Caco-2 (cell line): Measurements from ENCODE around the gene LY9. TPM values are rescaled to one million over a fixed set of nuclear protein-coding genes. Genes with fewer than 3 reads are reported as not detected.

Source experiments
- BruUV-seq: library from RNA; stranded (reverse); fragments of 400-500 nt; replicated peaks from 2 replicates; lab custom pipeline; 2021; lab: Mats Ljungman, UMichigan
- CTCF ChIA-PET: fragments of 300-600 bp; sonication (Branson Sonifier 250); formaldehyde crosslinking; loops from one replicate; lab custom pipeline; 2022; ENCODE audit warnings: antibody characterized with exemption; lab: Charles Lee
- POLR2A ChIA-PET: fragments of 300-600 bp; sonication (Branson Sonifier 250); formaldehyde crosslinking; loops from one replicate; lab custom pipeline; 2022; ENCODE audit warnings: antibody characterized with exemption; lab: Charles Lee
- DNase-seq, 2 experiments: peaks; one replicate each; pipeline versions ENCODE4 v3.0.0 to v3.0.0-alpha.2; 2020 to 2022
- H3K27me3 ChIP-seq: replicated peaks from 2 replicates; pipeline ENCODE4 v1.6.0; 2011; ENCODE audit warnings: low read length; ENCODE audit not compliant: control insufficient read depth, insufficient read depth
- H3K36me3 ChIP-seq: 2 replicates; pipeline ENCODE4 v1.5.1; 2011; ENCODE audit warnings: low read length; ENCODE audit not compliant: control insufficient read depth, insufficient read depth
- H3K4me1 ChIP-seq: fragments of 250-450 bp; sonication (Bioruptor Pico); 2 replicates; pipeline ENCODE4 v1.5.1; 2020; ENCODE audit warnings: mild to moderate bottlenecking
- H3K4me3 ChIP-seq: 2 replicates; pipeline ENCODE4 v1.5.1; 2011; ENCODE audit warnings: low read depth, mild to moderate bottlenecking, control low read depth, low read length
- H3K9me3 ChIP-seq: fragments of 250-450 bp; sonication (Bioruptor Pico); 2 replicates; pipeline ENCODE4 v1.5.1; 2020; ENCODE audit warnings: mild to moderate bottlenecking, moderate library complexity
- H3K27ac Mint-ChIP-seq: one replicate; pipeline ENCODE4 v1.8.0; 2022; ENCODE audit warnings: mixed read lengths; ENCODE audit not compliant: unreplicated experiment
- H3K27me3 Mint-ChIP-seq: one replicate; pipeline ENCODE4 v1.8.0; 2022; ENCODE audit warnings: mixed read lengths; ENCODE audit not compliant: insufficient read depth, unreplicated experiment
- H3K36me3 Mint-ChIP-seq: one replicate; pipeline ENCODE4 v1.8.0; 2022; ENCODE audit warnings: mild to moderate bottlenecking, mixed read lengths; ENCODE audit not compliant: insufficient read depth, unreplicated experiment
- H3K4me1 Mint-ChIP-seq: one replicate; pipeline ENCODE4 v1.8.0; 2022; ENCODE audit warnings: low read depth, mixed read lengths; ENCODE audit not compliant: unreplicated experiment
- H3K4me3 Mint-ChIP-seq: one replicate; pipeline ENCODE4 v1.8.0; 2022; ENCODE audit warnings: mild to moderate bottlenecking, moderate library complexity, mixed read lengths; ENCODE audit not compliant: unreplicated experiment
- H3K9me3 Mint-ChIP-seq: one replicate; pipeline ENCODE4 v1.8.0; 2022; ENCODE audit warnings: mixed read lengths; ENCODE audit not compliant: unreplicated experiment
- intact Hi-C: fragments of 100-400 bp; cut with micrococcal nuclease; formaldehyde crosslinking; loops from one replicate; pipeline ENCODE4 v1.10.0; 2022; ENCODE audit not compliant: unreplicated experiment
- total RNA-seq: library from RNA; stranded (reverse); gene quantifications from 2 replicates; pipeline ENCODE4 v1.2.3, GENCODE V29; 2022
- TF ChIP-seq, protein P1 (sequence below), 2 experiments: fragments of 200-600 bp in 1 of 2; IDR thresholded peaks; 1 replicate in 1 of 2; 2 replicates in 1 of 2; pipeline versions ENCODE4 v1.5.1 to v1.8.0; 2011 to 2022; ENCODE audit warnings: antibody characterized with exemption in 1 of 2, control low read depth in 1 of 2, inconsistent platforms in 1 of 2, low read depth in 1 of 2, low read length in 1 of 2, mild to moderate bottlenecking in 1 of 2, moderate library complexity in 1 of 2; ENCODE audit not compliant: insufficient read depth in 1 of 2, severe bottlenecking in 1 of 2, unreplicated experiment in 1 of 2

LY9 gene
- total RNA-seq, 1 experiment from 2014 or later, result not detected

DNA sequence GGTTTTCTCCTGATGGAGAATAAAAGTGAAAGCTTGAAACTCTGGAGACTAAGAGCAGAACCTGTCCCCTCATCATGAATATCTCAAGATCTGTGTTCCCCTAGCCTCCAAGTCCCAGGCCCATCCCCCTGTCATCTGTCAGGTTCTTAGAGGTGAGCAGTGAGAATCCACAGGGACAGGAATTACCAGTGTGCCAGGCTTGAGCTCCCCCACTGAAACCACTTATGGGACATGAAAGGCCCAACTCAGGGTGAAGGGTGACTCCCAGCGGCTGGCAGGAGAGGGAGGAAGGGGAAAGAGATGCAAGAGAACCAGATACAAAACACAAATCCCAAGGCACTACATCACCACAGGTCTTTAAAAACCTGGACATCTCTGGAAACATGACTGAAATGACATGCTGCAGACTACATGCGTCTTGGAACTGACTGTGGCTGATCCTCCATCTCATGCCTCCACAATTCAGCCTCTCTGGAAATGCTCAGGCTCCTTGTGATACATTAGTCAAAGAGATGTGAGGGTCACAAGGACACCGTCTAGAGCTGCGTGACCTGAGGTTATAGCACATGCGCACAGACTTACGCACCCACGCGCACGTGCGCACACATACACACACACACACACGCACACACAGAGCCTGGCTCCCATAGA lies 6.8 kb upstream of the LY9 start:
- no peak overlapping the region for H3K27ac Mint-ChIP-seq
- ChIA-PET POLR2A (no interaction called here), CTCF (no interaction called here)
- no peak overlapping the region for H3K4me3 ChIP-seq
- no peaks in the 10 kb centered on the region for H3K4me1 Mint-ChIP-seq
- H3K36me3 ChIP-seq, result no peaks in the 10 kb centered on the region
- no peaks in the 10 kb centered on the region for H3K27me3 Mint-ChIP-seq
- no peaks in the 10 kb centered on the region for H3K27me3 ChIP-seq
- no peak for DNase-seq
- H3K4me1 ChIP-seq, result no peaks in the 10 kb centered on the region
- TF ChIP-seq, protein P1, sequence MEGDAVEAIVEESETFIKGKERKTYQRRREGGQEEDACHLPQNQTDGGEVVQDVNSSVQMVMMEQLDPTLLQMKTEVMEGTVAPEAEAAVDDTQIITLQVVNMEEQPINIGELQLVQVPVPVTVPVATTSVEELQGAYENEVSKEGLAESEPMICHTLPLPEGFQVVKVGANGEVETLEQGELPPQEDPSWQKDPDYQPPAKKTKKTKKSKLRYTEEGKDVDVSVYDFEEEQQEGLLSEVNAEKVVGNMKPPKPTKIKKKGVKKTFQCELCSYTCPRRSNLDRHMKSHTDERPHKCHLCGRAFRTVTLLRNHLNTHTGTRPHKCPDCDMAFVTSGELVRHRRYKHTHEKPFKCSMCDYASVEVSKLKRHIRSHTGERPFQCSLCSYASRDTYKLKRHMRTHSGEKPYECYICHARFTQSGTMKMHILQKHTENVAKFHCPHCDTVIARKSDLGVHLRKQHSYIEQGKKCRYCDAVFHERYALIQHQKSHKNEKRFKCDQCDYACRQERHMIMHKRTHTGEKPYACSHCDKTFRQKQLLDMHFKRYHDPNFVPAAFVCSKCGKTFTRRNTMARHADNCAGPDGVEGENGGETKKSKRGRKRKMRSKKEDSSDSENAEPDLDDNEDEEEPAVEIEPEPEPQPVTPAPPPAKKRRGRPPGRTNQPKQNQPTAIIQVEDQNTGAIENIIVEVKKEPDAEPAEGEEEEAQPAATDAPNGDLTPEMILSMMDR (IDR thresholded peaks at IDR 0.05; ENCODE audit: insufficient read depth in 1 of 2, low read depth in 1 of 2, low read length in 1 of 2, severe bottlenecking in 1 of 2, unreplicated experiment in 1 of 2), result no peak
- BruUV-seq, result no TSS peak
- no peaks in the 10 kb centered on the region for H3K9me3 Mint-ChIP-seq
- H3K4me3 Mint-ChIP-seq, result no peak overlapping the region
- no peaks in the 10 kb centered on the region for H3K9me3 ChIP-seq
- H3K36me3 Mint-ChIP-seq, result no peaks in the 10 kb centered on the region
- intact Hi-C loops, result no loop called here

DNA sequence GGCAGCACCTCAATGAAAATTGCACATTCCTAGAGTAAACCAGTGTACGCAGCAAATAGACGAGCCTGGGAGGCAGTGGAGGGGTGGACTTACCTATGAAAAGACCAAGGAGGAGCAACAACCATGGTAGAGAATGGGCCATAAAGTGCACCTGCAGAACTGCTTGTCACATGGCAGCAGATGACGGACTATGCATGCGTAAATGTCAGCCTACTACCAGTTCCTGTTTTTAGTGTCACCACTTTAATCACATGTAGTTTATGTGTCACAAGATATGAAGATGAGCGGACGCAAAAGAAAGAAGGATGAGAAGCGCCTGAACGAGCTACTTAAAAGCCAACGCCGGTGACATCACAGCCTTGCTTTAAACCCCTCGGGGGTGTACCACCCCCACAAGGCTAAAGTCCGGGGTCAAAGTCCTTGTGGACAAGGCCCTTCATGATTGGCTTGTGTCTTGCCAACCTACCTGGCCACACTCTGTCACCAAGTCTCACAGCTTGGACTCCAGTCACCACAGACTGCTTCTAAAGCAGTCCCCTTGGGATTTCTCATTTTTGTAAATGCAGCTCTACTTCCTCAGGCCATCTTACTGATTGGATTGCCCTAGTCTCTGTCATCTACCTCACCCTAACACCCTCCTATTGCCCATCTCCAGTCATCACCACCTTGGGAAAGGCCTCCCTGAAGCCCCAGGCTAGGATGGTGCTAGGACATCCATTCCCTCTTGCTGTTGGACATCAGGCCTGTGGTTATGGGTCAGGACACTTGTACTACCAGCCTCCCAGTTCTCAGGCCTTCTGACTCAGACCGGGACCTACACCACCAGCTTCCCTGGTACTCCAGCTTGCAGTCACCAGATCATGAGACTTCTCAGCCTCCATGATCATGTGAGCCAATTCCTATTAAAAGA lies 6.0 kb upstream of the LY9 start:
- Mint-ChIP-seq H3K9me3 (no peaks in the 10 kb centered on the region), H3K27me3 (no peaks in the 10 kb centered on the region), H3K27ac (no peak overlapping the region), H3K4me3 (no peak overlapping the region), H3K4me1 (no peaks in the 10 kb centered on the region), H3K36me3 (no peaks in the 10 kb centered on the region)
- H3K4me3 ChIP-seq, result no peak overlapping the region
- H3K4me1 ChIP-seq, result no peaks in the 10 kb centered on the region
- no peak for DNase-seq
- H3K36me3 ChIP-seq, result no peaks in the 10 kb centered on the region
- intact Hi-C loops, result no loop called here
- TF ChIP-seq, protein P1 (IDR thresholded peaks at IDR 0.05; ENCODE audit: insufficient read depth in 1 of 2, low read depth in 1 of 2, low read length in 1 of 2, severe bottlenecking in 1 of 2, unreplicated experiment in 1 of 2), result no peak
- H3K27me3 ChIP-seq, result no peaks in the 10 kb centered on the region
- no TSS peak for BruUV-seq
- POLR2A ChIA-PET, result no interaction called here
- no peaks in the 10 kb centered on the region for H3K9me3 ChIP-seq
- CTCF ChIA-PET, result no interaction called here

DNA sequence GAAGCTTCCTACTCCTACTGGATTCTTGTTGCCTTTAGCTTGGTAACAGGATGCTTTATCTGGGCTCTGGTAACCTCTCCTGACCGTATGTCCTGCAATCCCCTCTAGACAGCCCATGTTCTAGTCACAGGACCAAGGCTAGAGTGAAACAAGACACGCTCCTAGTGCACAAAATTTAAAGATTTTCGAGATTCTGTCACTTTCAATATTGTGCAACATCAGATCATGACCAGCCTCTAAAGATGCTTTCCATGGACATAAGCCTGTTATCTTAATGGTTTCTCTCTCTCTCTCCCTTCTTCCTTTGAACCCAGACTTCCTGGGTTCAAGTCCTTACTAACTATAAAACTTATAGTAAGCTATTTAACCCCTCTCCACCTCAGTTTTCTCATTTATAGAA lies 1.6 kb upstream of the LY9 start:
- ChIA-PET CTCF (interaction anchor here (1.2 kb wide), 1 partner anchor 14 kb away, joined by 4 read pairs; no protein-coding TSS in a partner anchor), POLR2A (interaction anchor here (0.5 kb wide), 1 partner anchor 200 kb away, joined by 8 read pairs; no protein-coding TSS in a partner anchor)
- Histone ChIP-seq H3K27me3 (no peaks in the 10 kb centered on the region; the same call in 1 of the 2 replicates), H3K4me3 (no peak overlapping the region), H3K9me3 (no peaks in the 10 kb centered on the region), H3K4me1 (no peaks in the 10 kb centered on the region), H3K36me3 (no peaks in the 10 kb centered on the region)
- H3K4me3 Mint-ChIP-seq, result no peak overlapping the region
- intact Hi-C loops, result no loop called here
- H3K4me1 Mint-ChIP-seq, result no peaks in the 10 kb centered on the region
- H3K27me3 Mint-ChIP-seq, result no peaks in the 10 kb centered on the region
- H3K36me3 Mint-ChIP-seq, result no peaks in the 10 kb centered on the region
- no peak overlapping the region for H3K27ac Mint-ChIP-seq
- TF ChIP-seq, protein P1 (IDR thresholded peaks at IDR 0.05; ENCODE audit: insufficient read depth in 1 of 2, low read depth in 1 of 2, low read length in 1 of 2, severe bottlenecking in 1 of 2, unreplicated experiment in 1 of 2), result no peak
- DNase-seq, result no peak
- no peaks in the 10 kb centered on the region for H3K9me3 Mint-ChIP-seq
- BruUV-seq, result no TSS peak
